DND-41 (cell line): ENCODE data around the gene SPSB3.

Experiments used
- CTCF ChIP-seq: IDR thresholded peaks from 2 replicates; pipeline ENCODE4 v1.5.1; 2012; ENCODE audit warnings: borderline replicate concordance, low read length, moderate library complexity, mild to moderate bottlenecking; ENCODE audit not compliant: poor library complexity, severe bottlenecking; ENCODE audit errors: extremely low read depth
- EZH2 ChIP-seq: IDR thresholded peaks from 3 replicates; pipeline ENCODE4 v1.6.1; 2012; ENCODE audit warnings: borderline replicate concordance, low read depth, mild to moderate bottlenecking, moderate library complexity, low read length, inconsistent platforms; ENCODE audit not compliant: severe bottlenecking

- TF ChIP-seq CTCF, result no peak
- TF ChIP-seq EZH2, result no peak
Observed at GRCh38 chr16:1746693-1747195, 35.6 kb downstream of the SPSB3 start.
